ENCODE results near the gene ARHGAP8.

GRCh38 chr22:44838316-44839016 lies 86.1 kb downstream of the ARHGAP8 start:
- no peak for TF ChIP-seq POLR2AphosphoS5 (IDR thresholded peaks at IDR 0.05; ENCODE audit: insufficient read depth, low read depth, low read length)
- no peak for TF ChIP-seq CTCF (IDR thresholded peaks at IDR 0.05; ENCODE audit: extremely low read depth in 1 of 2, insufficient read depth in 1 of 2, low read depth in 1 of 2, low read length in 2 of 2)
- no peak for TF ChIP-seq POLR2A (IDR thresholded peaks at IDR 0.05; ENCODE audit: low read depth, low read length)
- TF ChIP-seq GATA2 (IDR thresholded peaks at IDR 0.05; ENCODE audit: insufficient read depth, insufficient read length, low read depth, low read length) = no peak
- no peak for TF ChIP-seq EZH2 (IDR thresholded peaks at IDR 0.05; ENCODE audit: borderline replicate concordance, low read depth, low read length, severe bottlenecking)
- no peak for TF ChIP-seq JUN (IDR thresholded peaks at IDR 0.05; ENCODE audit: borderline replicate concordance, insufficient read depth, insufficient read length, low read depth)
- no peak for TF ChIP-seq MAX (IDR thresholded peaks at IDR 0.05; ENCODE audit: insufficient read depth, insufficient read length)
- no peak for TF ChIP-seq MYC (IDR thresholded peaks at IDR 0.05; ENCODE audit: low read depth, low read length)
